HepG2 (cell line): Measurements from ENCODE around the gene SLC34A3. TPM values are rescaled to one million over a fixed set of nuclear protein-coding genes. Genes with fewer than 3 reads are reported as not detected.

ENCODE experiments used
- AKAP8 ChIP-seq: sonication (generic); formaldehyde crosslinking; IDR thresholded peaks from 2 replicates; pipeline ENCODE4 v1.5.1; 2020; ENCODE audit warnings: mild to moderate bottlenecking, missing genetic modification reagents
- ARNT2 ChIP-seq: sonication (generic); formaldehyde crosslinking; IDR thresholded peaks from 2 replicates; pipeline ENCODE4 v1.8.0; 2022; ENCODE audit warnings: mild to moderate bottlenecking, low read depth, missing genetic modification reagents, moderate library complexity
- DR1 ChIP-seq: sonication (generic); formaldehyde crosslinking; IDR thresholded peaks from 2 replicates; pipeline ENCODE4 v1.8.0; 2021; ENCODE audit warnings: mild to moderate bottlenecking, missing genetic modification reagents, inconsistent platforms
- ELF3 ChIP-seq: IDR thresholded peaks from 2 replicates; pipeline ENCODE4 v1.6.1; 2016; ENCODE audit warnings: missing genetic modification reagents, missing compliant biosample characterization
- FOXA3 ChIP-seq: IDR thresholded peaks from 2 replicates; pipeline ENCODE4 v1.6.1; 2016; ENCODE audit warnings: missing genetic modification reagents, missing compliant biosample characterization
- FOXJ3 ChIP-seq: sonication (generic); formaldehyde crosslinking; IDR thresholded peaks from 2 replicates; pipeline ENCODE4 v1.4.0; 2020; ENCODE audit warnings: missing genetic modification reagents, mild to moderate bottlenecking, borderline replicate concordance
- GABPA ChIP-seq, 2 experiments: IDR thresholded peaks; 2 replicates each; pipeline ENCODE4 v1.6.1; 2011 to 2016; ENCODE audit warnings: low read depth in 2 of 2, low read length in 1 of 2, missing biosample characterization in 1 of 2, missing genetic modification characterization in 1 of 2
- HDAC2 ChIP-seq: sonication (generic); formaldehyde crosslinking; IDR thresholded peaks from 2 replicates; pipeline ENCODE4 v1.4.0; 2020; ENCODE audit warnings: missing genetic modification reagents
- KIAA2018 ChIP-seq: sonication (generic); formaldehyde crosslinking; IDR thresholded peaks from 2 replicates; pipeline ENCODE4 v1.5.0; 2020; ENCODE audit warnings: mild to moderate bottlenecking, missing genetic modification reagents, borderline replicate concordance
- MED1 ChIP-seq: sonication (generic); formaldehyde crosslinking; IDR thresholded peaks from 2 replicates; pipeline ENCODE4 v1.4.0; 2020; ENCODE audit warnings: missing genetic modification reagents
- NR2F6 ChIP-seq, 2 experiments: IDR thresholded peaks; 2 replicates each; pipeline ENCODE4 v1.6.1; 2016; ENCODE audit warnings: antibody characterized with exemption in 1 of 2, mild to moderate bottlenecking in 1 of 2
- NRL ChIP-seq: sonication (generic); formaldehyde crosslinking; IDR thresholded peaks from 2 replicates; pipeline ENCODE4 v1.5.0; 2020; ENCODE audit warnings: missing genetic modification reagents, mild to moderate bottlenecking, moderate library complexity, borderline replicate concordance
- PHF20 ChIP-seq: sonication (generic); formaldehyde crosslinking; IDR thresholded peaks from 2 replicates; pipeline ENCODE4 v1.5.0; 2020; ENCODE audit warnings: mild to moderate bottlenecking, missing genetic modification reagents
- RFX3 ChIP-seq: IDR thresholded peaks from 2 replicates; pipeline ENCODE4 v1.6.1; 2016; ENCODE audit warnings: missing biosample characterization, missing genetic modification reagents
- SOX6 ChIP-seq, 2 experiments: fragments of 450-650 bp in 1 of 2; sonication (generic) in 1 of 2; formaldehyde crosslinking in 1 of 2; IDR thresholded peaks; 2 replicates each; pipeline versions ENCODE4 v1.4.0 to v1.6.1; 2017 to 2020; ENCODE audit warnings: antibody characterized with exemption in 1 of 2, mild to moderate bottlenecking in 1 of 2, missing genetic modification reagents in 1 of 2
- ZEB1 ChIP-seq: IDR thresholded peaks from 2 replicates; pipeline ENCODE4 v1.6.1; 2012; ENCODE audit warnings: mild to moderate bottlenecking, low read depth, inconsistent platforms; ENCODE audit not compliant: insufficient replicate concordance
- ZNF768 ChIP-seq: sonication (generic); formaldehyde crosslinking; IDR thresholded peaks from 2 replicates; pipeline ENCODE4 v1.4.0; 2020; ENCODE audit warnings: missing genetic modification reagents
- polyA plus RNA-seq, 8 experiments: library from polyadenylated mRNA; depleted of rRNA in 3 of 8; stranded (reverse) in 7 of 8; unstranded in 1 of 8; fragments of >200 nt; fragmentation: Illumina TruSeq in 4 of 8; extraction: Trizol in 4 of 8; gene quantifications; 2 replicates each; pipeline versions ENCODE4 v1.2.1 to v1.2.3, GENCODE V29; 2011 to 2016; ENCODE audit warnings: low read depth in 4 of 8, missing spikeins in 1 of 8, mixed read lengths in 1 of 8; ENCODE audit not compliant: insufficient read depth in 1 of 8
- total RNA-seq, 5 experiments: library from RNA; depleted of rRNA; stranded (reverse); fragments of >200 nt; fragmentation: Illumina TruSeq; extraction: Trizol; gene quantifications; 2 replicates each; pipeline ENCODE4 v1.2.3, GENCODE V29; 2016; ENCODE audit warnings: low read depth in 1 of 5
- TF ChIP-seq, protein P1 (sequence below): IDR thresholded peaks from 2 replicates; pipeline ENCODE4 v1.4.0; 2020; ENCODE audit warnings: mild to moderate bottlenecking, missing genetic modification reagents

Gene SLC34A3
- total and polyA plus RNA-seq, 2 of the 13 experiments (the other 11 are each of a cell fraction or from before 2014, with no cell fraction given) = 0.07 to 1.0 TPM

DNA sequence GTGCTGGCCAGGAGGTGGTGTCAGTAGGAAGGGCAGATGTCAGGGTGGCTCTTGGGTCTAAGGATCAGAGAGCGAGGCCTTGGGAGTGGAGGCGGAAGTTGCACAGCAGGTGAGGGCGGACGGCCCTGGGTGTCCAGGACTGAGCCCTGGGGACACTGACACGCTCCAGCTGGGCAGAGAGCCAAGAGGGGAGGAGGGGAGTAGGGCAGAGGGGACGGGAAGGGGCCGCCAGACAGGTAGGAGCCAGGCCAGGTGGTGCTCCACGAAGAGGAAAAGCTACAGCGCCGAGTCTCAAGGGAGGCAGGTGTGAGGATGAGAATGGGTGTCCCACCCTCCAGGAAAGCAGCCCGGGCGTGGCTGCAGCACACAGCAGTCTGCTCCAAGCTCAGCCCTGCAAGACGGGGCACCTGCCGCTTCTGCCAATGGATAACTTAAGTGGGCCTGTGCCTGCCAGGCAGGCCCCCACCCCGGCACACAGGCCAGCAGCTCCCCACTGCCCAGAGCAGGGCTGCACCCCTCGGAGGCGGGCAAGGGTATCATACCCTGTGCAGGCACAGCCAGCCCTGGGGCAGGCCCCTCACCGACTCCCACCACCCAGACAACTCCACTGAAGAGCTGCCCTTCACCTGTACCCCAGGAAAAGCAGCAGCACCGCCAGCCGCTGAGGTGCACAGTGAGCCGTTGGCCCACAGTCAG, 35.0 kb upstream of the SLC34A3 start (continued):
- TF ChIP-seq ZEB1 (peak; percentile 59), PHF20 (no peak), GABPA (IDR thresholded peaks at IDR 0.05; ENCODE audit: low read depth, low read length) (no peak), GABPA (CRISPR knock-in tag; IDR thresholded peaks at IDR 0.05; ENCODE audit: low read depth) (0 out of 2 replicates have a peak, but pooled peaks have one; percentile 24), FOXJ3 (CRISPR knock-in tag) (no peak), MED1 (CRISPR knock-in tag) (peak; percentile 17; the same call in 1 of the 2 replicates), RFX3 (CRISPR knock-in tag) (no peak), FOXA3 (CRISPR knock-in tag) (no peak), NR2F6 (IDR thresholded peaks at IDR 0.05) (no peak), NR2F6 (CRISPR knock-in tag; IDR thresholded peaks at IDR 0.05) (peak; percentile 23; the same call in 1 of the 2 replicates), SOX6 (IDR thresholded peaks at IDR 0.05) (no peak), SOX6 (CRISPR knock-in tag; IDR thresholded peaks at IDR 0.05) (no peak), HDAC2 (no peak), NRL (CRISPR knock-in tag) (no peak), ARNT2 (CRISPR knock-in tag) (0 out of 2 replicates have a peak, but pooled peaks have one; percentile 22), AKAP8 (peak; percentile 54; the same call in 1 of the 2 replicates), ZNF768 (peak; percentile 99), KIAA2018 (CRISPR knock-in tag) (no peak), DR1 (CRISPR knock-in tag) (no peak), ELF3 (peak; percentile 64; the same call in 1 of the 2 replicates)
- TF ChIP-seq, protein P1, sequence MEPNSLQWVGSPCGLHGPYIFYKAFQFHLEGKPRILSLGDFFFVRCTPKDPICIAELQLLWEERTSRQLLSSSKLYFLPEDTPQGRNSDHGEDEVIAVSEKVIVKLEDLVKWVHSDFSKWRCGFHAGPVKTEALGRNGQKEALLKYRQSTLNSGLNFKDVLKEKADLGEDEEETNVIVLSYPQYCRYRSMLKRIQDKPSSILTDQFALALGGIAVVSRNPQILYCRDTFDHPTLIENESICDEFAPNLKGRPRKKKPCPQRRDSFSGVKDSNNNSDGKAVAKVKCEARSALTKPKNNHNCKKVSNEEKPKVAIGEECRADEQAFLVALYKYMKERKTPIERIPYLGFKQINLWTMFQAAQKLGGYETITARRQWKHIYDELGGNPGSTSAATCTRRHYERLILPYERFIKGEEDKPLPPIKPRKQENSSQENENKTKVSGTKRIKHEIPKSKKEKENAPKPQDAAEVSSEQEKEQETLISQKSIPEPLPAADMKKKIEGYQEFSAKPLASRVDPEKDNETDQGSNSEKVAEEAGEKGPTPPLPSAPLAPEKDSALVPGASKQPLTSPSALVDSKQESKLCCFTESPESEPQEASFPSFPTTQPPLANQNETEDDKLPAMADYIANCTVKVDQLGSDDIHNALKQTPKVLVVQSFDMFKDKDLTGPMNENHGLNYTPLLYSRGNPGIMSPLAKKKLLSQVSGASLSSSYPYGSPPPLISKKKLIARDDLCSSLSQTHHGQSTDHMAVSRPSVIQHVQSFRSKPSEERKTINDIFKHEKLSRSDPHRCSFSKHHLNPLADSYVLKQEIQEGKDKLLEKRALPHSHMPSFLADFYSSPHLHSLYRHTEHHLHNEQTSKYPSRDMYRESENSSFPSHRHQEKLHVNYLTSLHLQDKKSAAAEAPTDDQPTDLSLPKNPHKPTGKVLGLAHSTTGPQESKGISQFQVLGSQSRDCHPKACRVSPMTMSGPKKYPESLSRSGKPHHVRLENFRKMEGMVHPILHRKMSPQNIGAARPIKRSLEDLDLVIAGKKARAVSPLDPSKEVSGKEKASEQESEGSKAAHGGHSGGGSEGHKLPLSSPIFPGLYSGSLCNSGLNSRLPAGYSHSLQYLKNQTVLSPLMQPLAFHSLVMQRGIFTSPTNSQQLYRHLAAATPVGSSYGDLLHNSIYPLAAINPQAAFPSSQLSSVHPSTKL (CRISPR knock-in tag) = no peak
